Activated CD4-positive, alpha-beta T cell treated with anti-CD3 and anti-CD28 coated beads for 36 hours (primary cell): Measurements from ENCODE around the gene CCNC. TPM values are rescaled to one million over a fixed set of nuclear protein-coding genes. Genes with fewer than 3 reads are reported as not detected.
A peak's percentile ranks its signal among the peaks of the same experiment; 100 is the strongest.
"Not testable (repeated sequence)": the region's sequence is repeated elsewhere in the genome, so short reads cannot be mapped to it uniquely, and the experiment has no call there.

Experiments
- ATAC-seq: fragments of 200-7000 bp; cut with Tn5 transposase; one replicate; pipeline ENCODE4 v1.10.0; 2021; ENCODE audit warnings: mild to moderate bottlenecking, moderate library complexity
- CTCF ChIA-PET: fragments of 350-600 bp; sonication (Branson Sonifier 250); formaldehyde crosslinking; loops from one replicate; lab custom pipeline; 2021; ENCODE audit warnings: antibody characterized with exemption; lab: Charles Lee
- POLR2A ChIA-PET: fragments of 350-600 bp; sonication (Branson Sonifier 250); formaldehyde crosslinking; loops from one replicate; lab custom pipeline; 2021; ENCODE audit warnings: antibody characterized with exemption, inconsistent platforms; lab: Charles Lee
- DNase-seq: peaks from one replicate; pipeline ENCODE4 v3.0.0-alpha.2; 2020
- H3K27ac Mint-ChIP-seq: one replicate; pipeline ENCODE4 v1.8.0; 2021; ENCODE audit warnings: mixed read lengths
- H3K27me3 Mint-ChIP-seq: one replicate; pipeline ENCODE4 v1.8.0; 2021; ENCODE audit warnings: mixed read lengths
- H3K36me3 Mint-ChIP-seq: one replicate; pipeline ENCODE4 v1.8.0; 2021; ENCODE audit warnings: low read depth, mixed read lengths
- H3K4me1 Mint-ChIP-seq: one replicate; pipeline ENCODE4 v1.8.0; 2021; ENCODE audit warnings: mixed read lengths
- H3K4me3 Mint-ChIP-seq: one replicate; pipeline ENCODE4 v1.8.0; 2021; ENCODE audit warnings: mild to moderate bottlenecking, moderate library complexity, mixed read lengths
- H3K9me3 Mint-ChIP-seq: one replicate; pipeline ENCODE4 v1.8.0; 2021; ENCODE audit warnings: low read depth, mixed read lengths
- intact Hi-C, 2 experiments: fragments of 100-400 bp; cut with DNase I in 1 of 2; cut with micrococcal nuclease in 1 of 2; formaldehyde crosslinking; loops; one replicate each; pipeline versions ENCODE4 v1.14.2 to v1.15.1; 2022 to 2024; cut with DNase I, micrococcal nuclease
- total RNA-seq, 2 experiments: library from RNA; stranded (reverse); gene quantifications; one replicate each; pipeline ENCODE4 v1.2.3, GENCODE V29; 2021

The CCNC gene
- total RNA-seq, 2 experiments from 2014 or later: 50.7 to 67.3 TPM

DNA sequence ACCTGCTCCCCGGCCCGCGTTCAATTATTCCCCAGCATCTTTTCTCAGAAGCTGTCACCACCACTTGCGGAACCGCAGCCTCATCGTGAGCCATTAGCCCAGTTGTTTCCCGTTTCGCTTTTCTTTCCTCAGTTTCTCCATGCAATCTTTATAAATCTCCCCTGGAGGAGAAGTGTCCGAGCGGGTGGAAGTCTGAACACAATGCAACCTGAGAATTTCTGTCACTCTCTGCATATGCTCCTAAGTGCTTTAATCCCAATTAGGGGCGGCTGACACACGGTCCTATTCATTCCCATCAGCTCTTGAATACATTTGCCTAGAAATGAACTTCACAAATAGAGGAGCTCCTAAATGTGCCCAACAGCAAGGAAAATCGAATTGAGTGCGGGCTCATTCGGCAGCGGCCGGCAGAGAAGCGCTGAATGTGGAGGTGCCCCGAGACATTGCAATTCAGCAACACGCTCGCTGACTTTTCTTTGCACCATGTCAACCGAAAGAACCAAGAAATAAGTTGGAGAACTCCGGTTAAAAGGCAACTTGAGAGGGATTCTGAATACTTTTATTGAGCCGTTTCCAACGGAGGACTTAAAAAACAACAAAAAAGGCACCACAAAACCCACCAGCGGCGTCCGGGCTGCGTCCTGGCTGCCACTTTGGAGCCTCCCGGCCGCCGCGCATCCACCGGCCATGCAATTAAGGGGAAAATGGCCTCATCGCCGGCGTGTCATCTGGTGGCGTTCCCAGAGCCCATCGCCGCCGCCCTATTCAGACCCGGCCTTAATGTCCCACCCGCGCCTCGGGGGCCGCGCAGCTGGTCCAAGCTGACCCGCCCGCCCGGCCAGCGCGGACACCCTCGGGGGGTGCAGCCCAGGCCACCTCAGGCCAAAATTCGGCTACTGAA is 34.3 kb upstream of the CCNC start:
- intact Hi-C loops: loop anchor here (1.0 to 2.0 kb wide), 3 partner anchors 10 to 16 kb away; no protein-coding TSS in a partner anchor
- Mint-ChIP-seq H3K27me3 (peaks cover 79% of the 10 kb centered on the region), H3K27ac (no peak overlapping the region), H3K9me3 (no peaks in the 10 kb centered on the region), H3K4me1 (peaks cover 27% of the 10 kb centered on the region), H3K36me3 (no peaks in the 10 kb centered on the region), H3K4me3 (peak overlapping the region; percentile 46)
- ChIA-PET POLR2A (no interaction called here), CTCF (interaction anchor here (1.5 kb wide), 1 partner anchor 14 kb away, joined by 5 read pairs; no protein-coding TSS in a partner anchor)
- DNase-seq (peak; percentile 24), ATAC-seq (no peak)

- CTCF ChIA-PET, H3K9me3 Mint-ChIP-seq, POLR2A ChIA-PET, DNase-seq, H3K36me3 Mint-ChIP-seq, H3K4me3 Mint-ChIP-seq, H3K27ac Mint-ChIP-seq, intact Hi-C loops, ATAC-seq: not testable (repeated sequence)
- Mint-ChIP-seq H3K4me1 (peaks cover 13% of the 10 kb centered on the region), H3K27me3 (peaks cover 72% of the 10 kb centered on the region)
These were observed 26.2 kb upstream of the CCNC start for GRCh38 chr6:99594696-99595095.

- H3K9me3 Mint-ChIP-seq: peaks cover 2% of the 10 kb centered on the region
- DNase-seq (no peak), ATAC-seq (no peak)
- peaks cover 17% of the 10 kb centered on the region for H3K4me1 Mint-ChIP-seq
- no peak overlapping the region for H3K27ac Mint-ChIP-seq
- no peaks in the 10 kb centered on the region for H3K36me3 Mint-ChIP-seq
- POLR2A ChIA-PET: no interaction called here
- intact Hi-C loops: loop anchor here in 1 of 2 experiments (1.0 kb wide), 1 partner anchor 9 kb away; no protein-coding TSS in a partner anchor
- H3K4me3 Mint-ChIP-seq: no peak overlapping the region
- peaks cover 71% of the 10 kb centered on the region for H3K27me3 Mint-ChIP-seq
- CTCF ChIA-PET: interaction anchor here (0.6 kb wide), 1 partner anchor 120 kb away, joined by 4 read pairs; no protein-coding TSS in a partner anchor
These were observed 24.4 kb upstream of the CCNC start for GRCh38 chr6:99592900-99593299.

- ATAC-seq (no peak), DNase-seq (no peak)
- ChIA-PET POLR2A (no interaction called here), CTCF (interaction anchor here (1.1 kb wide), 1 partner anchor 70 kb away, joined by 4 read pairs; no protein-coding TSS in a partner anchor)
- peaks cover 2% of the 10 kb centered on the region for H3K9me3 Mint-ChIP-seq
- H3K27ac Mint-ChIP-seq: no peak overlapping the region
- intact Hi-C loops: loop anchor here in 1 of 2 experiments (1.0 kb wide), 1 partner anchor 10 kb away; no protein-coding TSS in a partner anchor
- peaks cover 17% of the 10 kb centered on the region for H3K4me1 Mint-ChIP-seq
- H3K27me3 Mint-ChIP-seq: peaks cover 65% of the 10 kb centered on the region
- H3K36me3 Mint-ChIP-seq: no peaks in the 10 kb centered on the region
- no peak overlapping the region for H3K4me3 Mint-ChIP-seq
These were observed 23.4 kb upstream of the CCNC start for GRCh38 chr6:99591673-99592364.

DNA sequence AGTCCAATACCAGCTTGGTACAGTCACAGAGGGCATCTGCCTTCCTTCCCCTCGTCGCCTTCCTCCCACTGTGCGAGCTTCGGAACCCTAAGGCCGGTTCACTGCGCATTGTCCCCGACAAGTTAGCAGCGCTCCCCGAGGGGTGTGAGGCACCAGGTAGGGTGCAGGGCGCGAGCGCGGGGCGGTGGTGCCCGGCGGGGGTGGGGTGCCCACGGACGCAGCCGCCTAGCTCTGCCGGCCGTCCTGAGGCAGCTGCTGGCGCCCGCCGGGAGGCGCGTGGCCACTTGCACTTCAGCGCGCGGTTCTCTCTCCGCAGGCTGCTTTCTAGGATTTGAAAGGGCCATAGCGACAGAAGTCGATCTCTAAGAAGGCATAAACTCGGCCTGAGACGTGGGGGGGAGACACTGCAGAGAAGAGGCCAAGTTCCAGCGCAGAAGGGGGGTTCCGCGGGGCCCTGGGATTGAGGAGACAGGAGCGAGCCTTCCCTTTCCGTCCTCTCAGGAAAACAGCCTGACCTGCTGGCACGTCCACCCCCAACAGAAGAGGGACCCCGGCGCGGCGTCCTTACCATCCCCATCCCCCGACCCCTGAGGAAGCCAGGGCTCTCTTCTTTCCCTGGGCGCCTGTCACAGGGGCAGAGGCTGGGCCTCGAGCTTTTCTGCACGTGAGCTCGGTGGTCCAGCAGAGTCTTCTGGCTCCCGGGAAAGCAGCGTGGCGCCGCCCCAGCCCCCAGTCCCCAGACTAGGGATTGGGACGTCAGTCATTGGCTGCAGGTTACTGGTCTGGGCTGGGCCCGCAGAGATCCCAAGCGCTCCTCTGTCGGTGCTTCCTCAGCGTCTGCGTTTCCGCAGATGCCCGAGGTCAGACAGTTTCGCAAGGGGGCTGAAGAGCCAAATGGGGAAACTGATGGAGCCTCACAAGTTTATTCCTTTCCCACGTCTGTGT is 22.5 kb upstream of the CCNC start:
- peaks cover 17% of the 10 kb centered on the region for H3K4me1 Mint-ChIP-seq
- ChIA-PET CTCF (interaction anchor here (0.6 to 3.4 kb wide), 3 partner anchors 69 to 156 kb away, joined by 3 to 32 read pairs (median 4); no protein-coding TSS in a partner anchor), POLR2A (interaction anchor here (0.7 kb wide), 1 partner anchor 23 kb away, joined by 6 read pairs; the partner anchor contains the start of gene CCNC)
- intact Hi-C loops: no loop called here
- H3K9me3 Mint-ChIP-seq: peaks cover 2% of the 10 kb centered on the region
- no peak overlapping the region for H3K27ac Mint-ChIP-seq
- peaks cover 60% of the 10 kb centered on the region for H3K27me3 Mint-ChIP-seq
- ATAC-seq (no peak), DNase-seq (peak; percentile 27)
- H3K36me3 Mint-ChIP-seq: no peaks in the 10 kb centered on the region
- no peak overlapping the region for H3K4me3 Mint-ChIP-seq

DNA sequence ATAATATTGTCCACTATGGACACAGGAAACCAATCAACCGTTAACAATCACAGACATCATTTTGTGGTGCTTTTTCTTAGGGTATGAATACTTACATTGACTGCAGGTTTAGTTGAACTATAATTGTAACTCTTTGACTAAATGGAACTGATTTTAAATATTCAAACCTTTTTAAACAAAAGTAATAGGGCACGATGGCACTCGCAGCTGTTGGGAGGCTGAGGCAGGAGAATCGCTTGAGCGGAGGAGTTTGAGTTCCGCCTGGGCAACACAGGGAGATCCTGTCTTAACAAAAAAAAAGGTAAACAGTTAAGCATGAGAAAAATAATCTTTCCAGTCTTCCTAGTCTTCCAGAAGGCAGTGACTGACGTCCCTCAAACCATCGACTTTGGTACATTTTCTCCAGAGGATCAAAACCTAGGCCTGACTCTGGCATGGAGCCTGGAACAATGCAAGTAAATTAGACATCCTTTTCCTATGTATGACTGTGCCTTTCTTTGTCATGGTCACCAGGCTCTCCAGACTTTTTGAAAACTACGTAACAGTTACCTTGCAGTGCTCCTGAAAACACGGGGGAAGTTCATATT is 21.5 kb upstream of the CCNC start:
- peaks cover 58% of the 10 kb centered on the region for H3K27me3 Mint-ChIP-seq
- H3K4me3 Mint-ChIP-seq: peak overlapping the region; percentile 70
- peaks cover 17% of the 10 kb centered on the region for H3K4me1 Mint-ChIP-seq
- ATAC-seq: no peak
- intact Hi-C loops: loop anchor here (1.0 to 2.0 kb wide), 3 partner anchors 15 to 233 kb away; no protein-coding TSS in a partner anchor
- no peak overlapping the region for H3K27ac Mint-ChIP-seq
- no peaks in the 10 kb centered on the region for H3K36me3 Mint-ChIP-seq
- no peak for DNase-seq
- no peaks in the 10 kb centered on the region for H3K9me3 Mint-ChIP-seq
- CTCF ChIA-PET: interaction anchor here (0.6 to 3.4 kb wide), 7 partner anchors 15 to 157 kb away, joined by 3 to 32 read pairs (median 5); partner anchors contain the start of gene CCNC
- POLR2A ChIA-PET: no interaction called here

DNA sequence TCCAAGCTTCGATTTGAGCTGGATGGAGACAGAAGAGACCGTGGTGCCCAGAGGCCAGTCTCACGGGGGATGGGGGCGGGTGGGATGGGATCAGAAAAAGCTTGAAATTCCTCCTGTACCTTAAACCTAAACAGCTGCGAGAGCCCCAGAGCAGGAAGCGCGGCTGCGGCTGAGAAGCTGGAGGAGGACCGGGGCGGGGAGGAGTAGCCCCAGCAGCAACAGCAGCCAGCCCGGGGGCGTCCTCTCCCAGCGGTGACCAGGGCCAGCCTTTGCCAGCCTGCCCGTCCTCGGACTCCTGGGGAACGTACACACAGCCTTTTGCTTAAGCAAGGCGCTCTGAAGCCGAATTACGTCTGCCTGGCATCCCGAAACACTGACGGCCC is 20.8 kb upstream of the CCNC start:
- POLR2A ChIA-PET: no interaction called here
- CTCF ChIA-PET: interaction anchor here (1.1 to 3.4 kb wide), 9 partner anchors 14 to 234 kb away, joined by 3 to 32 read pairs (median 5); partner anchors contain the start of gene CCNC
- no peaks in the 10 kb centered on the region for H3K36me3 Mint-ChIP-seq
- DNase-seq (peak; percentile 35), ATAC-seq (no peak)
- no peak overlapping the region for H3K27ac Mint-ChIP-seq
- H3K9me3 Mint-ChIP-seq: no peaks in the 10 kb centered on the region
- H3K4me1 Mint-ChIP-seq: peaks cover 17% of the 10 kb centered on the region
- intact Hi-C loops: loop anchor here (1.0 to 2.0 kb wide), 3 partner anchors 16 to 234 kb away; no protein-coding TSS in a partner anchor
- peaks cover 59% of the 10 kb centered on the region for H3K27me3 Mint-ChIP-seq
- H3K4me3 Mint-ChIP-seq: peak overlapping the region; percentile 70

GRCh38 chr6:99588618-99589289 is 20.3 kb upstream of the CCNC start:
- intact Hi-C loops: loop anchor here (1.0 to 2.0 kb wide), 5 partner anchors 16 to 234 kb away; no protein-coding TSS in a partner anchor
- ATAC-seq (peak; percentile 96), DNase-seq (peak; percentile 86)
- H3K9me3 Mint-ChIP-seq: no peaks in the 10 kb centered on the region
- H3K4me1 Mint-ChIP-seq: peaks cover 17% of the 10 kb centered on the region
- ChIA-PET CTCF (interaction anchor here (0.7 to 3.4 kb wide), 14 partner anchors 12 to 288 kb away, joined by 3 to 32 read pairs (median 5); partner anchors contain the start of gene CCNC), POLR2A (no interaction called here)
- peaks cover 55% of the 10 kb centered on the region for H3K27me3 Mint-ChIP-seq
- peak overlapping the region; percentile 70 for H3K4me3 Mint-ChIP-seq
- no peaks in the 10 kb centered on the region for H3K36me3 Mint-ChIP-seq
- H3K27ac Mint-ChIP-seq: peak overlapping the region; percentile 37

- Mint-ChIP-seq H3K27ac (no peak overlapping the region), H3K27me3 (peaks cover 55% of the 10 kb centered on the region), H3K4me3 (no peak overlapping the region), H3K36me3 (no peaks in the 10 kb centered on the region), H3K9me3 (no peaks in the 10 kb centered on the region), H3K4me1 (peaks cover 17% of the 10 kb centered on the region)
- DNase-seq: no peak
- ChIA-PET POLR2A (no interaction called here), CTCF (interaction anchor here (0.7 to 3.4 kb wide), 4 partner anchors 11 to 163 kb away, joined by 3 to 32 read pairs (median 11); no protein-coding TSS in a partner anchor)
- ATAC-seq: no peak
- intact Hi-C loops: loop anchor here (1.0 to 2.0 kb wide), 4 partner anchors 17 to 235 kb away; no protein-coding TSS in a partner anchor
These were observed 19.3 kb upstream of the CCNC start for GRCh38 chr6:99587792-99588191.
